Nucleus accumbens (tissue), 56 donors: ENCODE results near the gene LRRTM2.
"Not testable (repeated sequence)": the region's sequence is repeated elsewhere in the genome, so short reads cannot be mapped to it uniquely, and the experiment has no call there.

Experiments
- DNase-seq, 56 donors: peaks; one replicate each; lab custom pipeline; 2025; lab: John Stamatoyannopoulos, UW

Gene LRRTM2

DNA sequence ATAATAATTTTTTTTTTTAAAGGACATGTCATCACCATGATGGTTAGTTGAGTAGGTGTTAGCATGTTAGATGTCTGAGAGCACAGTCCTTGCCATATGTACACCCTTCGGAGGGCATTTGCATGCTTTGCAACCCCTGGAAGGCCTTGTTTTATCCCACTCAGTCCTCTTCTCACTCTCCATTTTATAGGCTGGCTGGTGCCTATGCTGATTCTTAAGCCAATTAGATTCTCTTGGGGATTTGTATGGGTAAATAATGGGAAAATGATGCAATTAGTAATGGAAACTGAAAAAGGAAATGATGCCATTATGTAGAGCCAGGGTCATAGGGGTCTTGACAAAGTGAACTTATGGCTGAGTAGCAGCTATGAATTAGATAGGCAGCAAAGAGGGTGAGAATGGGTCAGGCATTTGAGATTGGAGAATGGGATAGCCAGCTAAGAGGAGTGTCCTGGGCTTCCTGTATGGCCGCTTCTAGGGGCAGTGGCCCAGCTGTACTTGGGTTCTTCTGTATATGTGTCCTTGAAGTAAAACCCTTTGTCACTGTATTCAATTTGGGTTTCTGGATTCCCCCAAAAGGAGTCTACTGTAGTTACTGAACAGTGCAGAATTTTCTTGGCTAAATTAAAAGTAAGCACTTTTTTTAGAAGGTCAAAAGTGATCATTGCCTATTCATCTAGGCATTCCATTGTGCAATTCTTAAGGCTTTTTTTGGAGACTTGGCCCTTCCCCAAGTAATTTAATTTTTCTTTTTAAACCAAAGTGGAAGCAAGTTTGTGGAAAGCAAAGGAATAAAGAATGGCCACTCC lies 31.6 kb downstream of the LRRTM2 start:
- no peak for DNase-seq

DNA sequence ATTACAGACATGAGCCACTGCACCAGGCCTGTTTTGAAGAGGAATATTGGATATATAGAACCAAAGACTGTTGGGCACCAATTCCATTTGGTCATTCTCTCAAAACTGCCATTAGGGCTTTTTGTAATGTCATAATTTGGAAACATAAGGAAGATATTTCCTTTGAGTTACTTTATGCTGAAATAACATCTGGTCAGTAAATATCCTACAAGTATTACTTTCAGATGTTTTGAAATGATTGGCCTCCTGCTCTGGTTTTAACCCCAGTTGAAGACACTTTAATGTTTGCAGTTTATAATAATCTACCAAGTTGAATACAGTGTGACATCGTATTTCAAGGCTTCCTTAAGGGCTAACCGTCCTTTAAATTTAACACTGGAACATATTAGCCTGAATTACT lies 33.6 kb downstream of the LRRTM2 start:
- no peak for DNase-seq

DNA sequence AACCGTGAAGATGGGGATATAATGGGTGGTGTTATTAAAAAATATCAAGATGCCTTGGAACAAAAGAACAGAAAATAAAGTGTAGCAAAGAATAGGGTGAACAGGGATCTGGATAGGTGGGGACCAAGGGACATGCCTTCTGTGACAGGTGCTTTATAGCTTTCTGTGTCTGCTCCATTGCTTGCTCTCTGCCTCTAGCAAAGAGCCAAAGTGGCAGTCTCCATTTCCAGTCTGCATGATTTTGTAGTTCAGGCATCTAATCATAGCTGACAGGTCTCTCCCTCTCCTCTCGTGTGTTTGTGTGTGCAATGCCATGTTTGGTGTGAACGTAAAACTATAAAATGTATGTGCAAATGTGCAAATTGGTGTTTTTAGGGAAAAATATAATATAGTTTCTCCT lies 35.0 kb downstream of the LRRTM2 start:
- DNase-seq = no peak

DNA sequence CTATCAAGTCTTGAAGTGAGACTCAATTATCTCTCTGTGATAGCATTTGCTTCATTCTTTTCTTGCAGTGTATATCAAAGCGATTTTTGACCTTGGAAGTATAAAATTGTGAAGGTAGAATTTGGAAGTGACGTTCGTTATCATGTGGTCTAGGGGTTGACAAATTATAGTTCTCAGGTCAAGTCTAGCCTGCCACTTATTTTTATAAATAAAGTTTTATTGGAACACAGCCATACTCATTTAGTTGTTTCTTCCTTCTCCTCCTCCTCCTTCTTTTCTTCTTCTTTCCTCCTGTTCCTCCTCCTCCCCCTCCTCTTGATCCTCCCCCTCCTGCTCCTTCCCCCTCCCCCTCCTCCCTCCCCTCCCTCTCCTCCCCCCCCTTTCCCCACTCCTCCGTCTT lies 38.0 kb downstream of the LRRTM2 start:
- no peak for DNase-seq

DNA sequence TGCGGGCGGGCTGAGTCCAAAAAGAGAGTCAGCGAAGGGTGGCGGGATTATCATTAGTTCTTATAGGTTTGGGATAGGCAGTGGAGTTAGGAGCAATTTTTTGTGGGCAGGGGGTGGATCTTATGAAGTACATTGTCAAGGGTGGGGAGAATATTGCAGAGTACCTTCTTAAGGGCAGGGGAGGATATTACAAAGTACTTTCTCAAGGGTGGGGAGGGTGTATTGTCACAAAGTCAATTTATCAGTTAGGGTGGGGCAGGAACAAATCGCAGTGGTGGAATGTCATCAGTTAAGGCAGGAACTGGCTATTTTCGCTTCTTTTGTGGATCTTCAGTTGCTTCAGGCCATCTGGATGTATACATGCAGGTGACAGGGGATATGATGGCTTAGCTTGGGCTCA lies 40.3 kb downstream of the LRRTM2 start:
- DNase-seq = not testable (repeated sequence)

DNA sequence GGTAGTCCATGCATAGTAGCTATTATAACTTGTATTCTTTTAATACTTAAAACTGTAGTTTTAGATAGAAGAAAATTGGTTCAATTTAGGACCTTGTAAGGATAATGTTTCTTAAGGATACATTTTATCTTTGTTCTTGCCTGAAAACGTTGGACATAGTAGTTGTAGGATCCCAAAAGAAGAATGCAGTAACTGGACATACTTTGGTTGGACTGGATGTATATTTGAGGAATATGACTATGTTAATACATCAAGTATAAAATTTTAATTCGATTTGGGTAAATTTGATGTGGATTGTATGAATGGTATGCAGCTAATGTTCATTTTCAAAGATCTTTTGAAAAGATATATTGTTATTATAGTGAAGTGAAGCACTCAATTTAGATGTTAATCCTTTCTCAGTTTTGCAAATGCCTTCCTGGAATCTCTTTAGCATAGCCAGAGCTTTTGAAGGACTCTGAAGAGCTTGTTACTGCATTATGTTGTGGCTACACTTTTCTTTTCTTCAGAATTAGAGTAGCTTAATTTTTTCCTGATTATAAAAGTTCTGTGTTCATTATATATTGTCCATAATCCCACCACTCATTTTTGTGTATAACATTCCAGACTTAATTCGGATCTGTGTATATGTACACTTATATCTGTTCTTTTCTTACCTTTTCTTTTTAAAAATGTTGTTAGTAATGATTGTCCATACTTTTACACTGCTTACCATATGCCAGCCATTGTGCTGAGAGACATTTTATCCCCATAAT lies 41.2 kb downstream of the LRRTM2 start:
- DNase-seq = no peak

DNA sequence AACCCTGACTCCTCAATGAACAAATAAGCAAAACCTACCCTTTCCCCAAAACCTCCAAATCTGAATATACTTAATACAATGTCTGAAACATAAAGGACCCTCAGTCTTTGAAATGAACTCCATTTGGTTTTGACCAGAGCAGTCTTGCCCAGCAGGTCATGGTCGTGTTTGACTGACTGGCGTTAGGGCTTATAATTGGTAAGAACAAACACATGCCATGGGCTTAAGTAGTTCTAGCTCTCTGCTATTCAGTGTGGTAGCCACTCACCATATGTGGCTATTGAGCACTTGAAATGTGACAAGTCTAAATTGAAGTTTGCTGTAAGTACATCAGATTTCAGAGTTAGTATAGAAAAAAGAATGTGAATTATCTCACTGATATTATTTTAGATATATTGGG lies 42.1 kb downstream of the LRRTM2 start:
- no peak for DNase-seq

DNA sequence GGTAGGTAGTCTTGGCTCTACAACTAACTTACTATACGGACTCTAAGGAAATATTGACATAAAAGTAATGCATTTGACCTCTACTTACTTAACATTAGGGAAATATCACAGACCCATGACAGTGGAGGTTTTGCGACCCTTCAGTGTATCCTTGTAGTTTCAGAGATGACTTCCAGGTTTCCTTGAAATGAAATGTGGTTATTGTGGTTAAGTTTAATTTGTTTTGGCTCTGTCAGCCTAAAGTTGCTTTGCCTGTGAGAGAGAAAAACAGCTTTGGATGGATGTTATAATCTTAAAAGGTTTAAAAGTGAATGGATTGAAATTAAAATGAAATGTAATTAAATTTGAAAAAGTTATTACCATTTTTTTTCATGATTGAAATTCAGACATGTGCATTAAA lies 42.9 kb downstream of the LRRTM2 start:
- DNase-seq = no peak

DNA sequence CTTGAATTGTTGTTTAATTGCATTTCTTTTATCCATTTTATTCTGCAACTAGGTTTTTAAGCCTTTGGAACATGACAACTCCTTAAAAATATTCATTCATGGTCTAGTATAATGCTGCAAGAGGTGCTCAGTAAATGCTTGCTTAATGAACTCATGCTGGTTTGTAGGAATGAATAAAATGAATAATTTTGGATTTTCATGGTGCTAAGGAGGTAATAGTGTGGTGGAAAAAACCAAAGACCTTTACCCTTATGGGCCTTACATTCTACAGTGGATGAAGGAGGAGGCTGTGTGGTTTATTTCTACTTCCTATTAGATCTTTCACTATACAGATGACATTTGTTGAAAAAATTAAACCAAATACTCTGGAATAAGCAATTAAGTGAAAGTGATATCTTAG lies 43.4 kb downstream of the LRRTM2 start:
- no peak for DNase-seq

DNA sequence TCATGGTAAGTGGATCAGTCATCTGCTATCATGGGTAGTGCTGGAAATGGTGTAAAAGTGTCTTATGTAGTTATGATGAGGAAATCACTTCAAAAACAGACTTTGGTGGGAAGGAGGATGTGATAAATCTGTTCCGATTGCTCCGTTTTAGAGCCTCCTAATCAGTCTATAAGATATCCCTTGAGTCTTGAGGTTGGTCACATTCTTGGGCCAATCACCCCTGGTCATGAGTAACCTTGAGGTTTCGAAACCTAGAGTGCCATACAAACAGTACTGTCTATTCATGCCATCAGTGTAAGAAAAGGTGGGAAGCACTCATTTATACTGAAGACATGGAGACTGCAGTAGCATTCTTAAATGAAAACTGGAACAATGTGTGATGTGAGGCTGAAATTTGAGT lies 45.8 kb downstream of the LRRTM2 start:
- DNase-seq = no peak

DNA sequence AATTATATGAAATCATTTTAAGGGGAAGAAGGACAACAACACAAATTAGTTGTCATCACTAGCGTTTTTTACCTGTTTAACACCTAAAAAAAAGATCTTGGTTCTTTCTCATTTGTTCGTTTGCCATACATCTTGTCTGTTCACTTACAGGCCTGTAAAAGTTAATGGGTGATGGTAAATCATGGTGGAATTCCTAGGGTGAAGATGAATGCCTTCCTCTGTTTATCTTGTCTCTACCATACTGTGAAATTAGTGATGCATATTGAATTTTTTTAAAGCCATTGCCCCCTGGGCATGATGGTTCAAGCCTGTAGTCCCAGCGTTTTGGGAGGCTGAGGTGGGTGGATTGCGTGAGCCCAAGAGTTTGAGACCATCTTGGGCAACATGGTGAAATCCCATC lies 46.6 kb downstream of the LRRTM2 start:
- DNase-seq = no peak

DNA sequence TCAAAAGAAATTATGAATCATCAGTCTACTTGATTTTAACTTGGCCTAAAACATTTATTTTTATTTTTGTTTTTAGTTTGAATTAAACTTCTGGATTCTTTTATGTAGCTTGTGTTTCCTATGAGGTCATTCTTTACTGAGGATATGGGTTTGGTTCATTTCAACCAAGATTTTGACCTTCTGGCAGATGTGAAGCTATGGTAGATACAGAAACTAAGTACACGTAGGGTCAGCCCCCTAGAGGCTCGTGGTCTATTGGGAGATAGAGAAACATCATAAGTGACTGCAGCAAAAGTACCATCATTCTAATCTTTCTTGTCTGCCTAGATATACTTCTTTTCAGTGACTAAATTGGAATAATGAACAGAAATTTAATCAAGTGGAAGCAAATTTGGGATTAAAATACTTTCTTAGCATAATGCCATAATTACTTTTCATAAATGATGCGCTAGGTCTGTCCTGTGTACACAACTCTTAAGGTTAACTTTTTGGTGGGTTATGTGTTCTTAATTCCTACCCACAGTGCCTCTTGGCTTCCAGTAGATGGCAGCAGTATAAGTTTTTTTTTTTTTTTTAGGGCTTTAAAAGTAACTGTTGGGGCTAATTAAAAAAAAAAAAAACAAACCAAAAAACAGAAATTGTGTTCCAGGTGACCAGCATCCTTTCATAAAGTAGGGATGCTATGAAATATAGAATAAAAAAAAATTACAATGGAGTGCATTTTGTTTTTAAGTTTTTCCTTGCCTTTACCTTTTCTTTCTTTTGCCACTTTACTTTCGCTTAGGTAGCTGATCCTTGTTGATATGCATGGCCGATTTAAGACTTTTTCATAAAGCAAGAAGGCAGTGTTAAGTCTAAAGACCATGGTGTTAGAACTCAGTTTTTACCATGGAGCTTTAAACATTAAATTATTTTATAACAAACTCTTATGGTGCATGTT lies 49.9 kb downstream of the LRRTM2 start:
- DNase-seq = no peak

DNA sequence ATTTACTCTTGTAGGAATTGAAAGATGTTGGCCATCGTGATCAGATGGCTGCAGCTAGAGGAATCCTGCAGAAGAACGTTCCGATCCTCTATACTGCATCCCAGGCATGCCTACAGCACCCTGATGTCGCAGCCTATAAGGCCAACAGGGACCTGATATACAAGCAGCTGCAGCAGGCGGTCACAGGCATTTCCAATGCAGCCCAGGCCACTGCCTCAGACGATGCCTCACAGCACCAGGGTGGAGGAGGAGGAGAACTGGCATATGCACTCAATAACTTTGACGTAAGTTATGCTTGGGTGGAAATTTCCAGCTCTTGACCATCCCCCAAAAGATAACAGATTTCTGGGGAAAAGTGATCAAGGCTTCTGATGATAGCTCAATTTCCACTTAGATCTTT lies 50.6 kb downstream of the LRRTM2 start:
- no peak for DNase-seq

DNA sequence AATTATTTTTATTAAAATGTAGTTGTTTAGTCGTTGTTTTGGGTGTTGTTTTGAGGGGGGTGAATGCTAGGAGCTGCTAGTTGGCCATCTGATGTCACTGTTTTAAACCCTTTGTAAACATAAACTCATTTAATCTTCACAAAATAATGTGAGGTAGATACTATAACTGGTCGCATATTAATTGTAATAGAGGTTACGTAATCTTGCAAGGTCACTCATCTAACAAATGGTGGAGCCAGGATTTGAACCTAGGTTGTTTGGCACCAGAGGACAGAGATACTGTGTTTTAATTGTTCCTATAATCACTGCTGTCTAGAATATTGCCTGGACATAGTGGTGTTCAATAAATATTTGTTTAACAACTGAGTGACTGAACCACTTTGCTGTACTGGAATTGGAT lies 54.4 kb downstream of the LRRTM2 start:
- no peak for DNase-seq

DNA sequence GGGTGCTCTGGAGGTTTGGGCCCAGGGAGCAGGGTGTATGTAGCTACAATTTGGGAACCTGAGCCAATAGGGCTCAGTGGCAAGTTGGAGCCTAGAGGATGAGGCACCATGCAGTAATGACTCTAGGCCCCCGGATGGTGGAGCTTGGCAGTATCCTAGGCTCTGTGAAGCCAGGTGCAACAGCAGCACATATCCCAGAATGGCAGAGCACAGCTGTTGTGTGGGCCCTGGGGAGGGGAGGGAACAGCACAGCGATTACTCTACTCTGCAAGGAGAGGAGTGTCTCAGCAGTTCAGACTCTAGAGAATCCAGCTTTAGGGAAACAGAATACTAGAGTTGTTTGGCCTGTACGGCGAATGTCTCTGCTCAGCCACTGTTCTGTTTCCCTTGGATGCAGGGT lies 56.1 kb downstream of the LRRTM2 start:
- peak in 2 of 56 donors; percentile 4 for DNase-seq
